ENCODE data around the gene PRRC2C.
"Not testable (repeated sequence)": the region's sequence is repeated elsewhere in the genome, so short reads cannot be mapped to it uniquely, and the experiment has no call there.

The PRRC2C gene

DNA sequence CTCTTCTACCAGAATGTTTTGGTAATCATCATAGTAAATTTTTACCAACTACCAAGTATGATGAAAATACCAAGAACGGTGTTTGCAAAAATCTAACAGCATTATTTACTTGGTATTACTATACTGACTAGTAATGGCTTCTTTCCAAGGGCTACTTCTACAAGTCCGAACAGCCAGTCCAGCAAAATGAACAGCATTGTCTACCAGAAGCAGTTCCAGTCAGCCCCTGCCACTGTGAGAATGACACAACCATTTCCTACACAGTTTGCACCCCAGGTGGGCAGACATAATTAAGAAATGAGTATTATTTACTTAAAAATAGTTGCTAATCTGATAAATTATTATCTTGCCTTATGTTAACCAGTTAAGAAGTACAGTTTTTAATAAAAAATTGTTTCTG, 102.9 kb downstream of the PRRC2C start:
- no peak for DNase-seq

DNA sequence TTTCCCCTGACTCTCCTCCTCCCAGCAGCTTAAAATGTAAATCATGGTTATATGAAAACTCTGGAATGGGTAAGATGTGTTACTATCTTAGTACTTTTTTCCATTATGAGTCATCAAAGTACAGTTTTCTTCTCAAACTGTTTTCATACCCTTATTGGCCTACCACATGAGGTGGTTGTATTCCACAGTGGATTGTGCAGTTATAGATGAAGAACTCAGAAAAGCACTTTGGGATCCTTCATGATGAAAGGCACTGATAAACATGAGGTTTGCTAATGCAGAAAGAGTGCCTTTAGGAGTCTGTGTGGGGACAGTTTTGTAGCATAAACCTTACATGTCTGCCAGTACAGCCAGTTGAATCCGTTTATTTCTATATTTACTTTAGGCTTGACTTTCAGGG, 104.7 kb downstream of the PRRC2C start:
- no peak for DNase-seq

- no peak for DNase-seq
Observed at GRCh38 chr1:171595324-171595723, 110.0 kb downstream of the PRRC2C start.

DNA sequence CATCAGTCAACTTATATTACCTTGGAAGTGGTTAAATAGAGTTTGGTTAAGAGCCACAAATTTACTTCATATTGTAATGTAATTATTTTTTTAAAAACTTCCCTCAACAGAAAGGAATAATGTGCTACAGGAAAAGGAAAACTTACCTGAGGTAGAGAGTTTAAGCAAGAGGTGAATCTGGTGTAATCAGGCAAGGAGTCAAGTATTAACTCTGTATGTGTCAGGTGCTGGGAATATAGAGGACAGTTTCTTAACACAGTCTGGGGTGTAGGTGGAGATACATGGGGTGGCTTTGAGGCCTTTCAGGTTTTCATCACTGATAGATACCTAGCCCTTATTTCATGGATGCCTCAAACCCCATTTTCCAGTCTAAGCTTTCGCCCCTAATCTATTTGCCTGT, 110.8 kb downstream of the PRRC2C start:
- DNase-seq = no peak

DNA sequence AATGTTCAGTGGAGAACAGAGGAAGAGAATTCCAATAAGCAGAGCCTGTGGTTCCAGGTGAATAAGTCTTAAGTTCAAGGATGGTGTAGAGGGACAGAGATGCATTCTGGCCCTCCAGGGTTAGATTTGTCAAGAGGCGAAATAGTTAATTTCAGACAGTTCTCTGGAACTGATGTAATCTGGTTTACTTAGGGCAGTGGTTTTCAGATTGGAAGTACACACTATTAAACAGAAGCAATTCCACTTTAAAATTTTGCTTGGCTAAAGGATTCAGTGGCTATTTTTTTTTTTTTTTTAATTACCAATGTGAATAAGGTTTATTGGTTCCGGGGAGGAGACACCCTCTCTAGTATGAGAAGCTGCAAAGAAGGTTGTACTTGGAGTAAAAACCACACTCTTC, 111.4 kb downstream of the PRRC2C start:
- DNase-seq = no peak

- no peak for DNase-seq
Observed at GRCh38 chr1:171597203-171597602, 111.9 kb downstream of the PRRC2C start.

DNA sequence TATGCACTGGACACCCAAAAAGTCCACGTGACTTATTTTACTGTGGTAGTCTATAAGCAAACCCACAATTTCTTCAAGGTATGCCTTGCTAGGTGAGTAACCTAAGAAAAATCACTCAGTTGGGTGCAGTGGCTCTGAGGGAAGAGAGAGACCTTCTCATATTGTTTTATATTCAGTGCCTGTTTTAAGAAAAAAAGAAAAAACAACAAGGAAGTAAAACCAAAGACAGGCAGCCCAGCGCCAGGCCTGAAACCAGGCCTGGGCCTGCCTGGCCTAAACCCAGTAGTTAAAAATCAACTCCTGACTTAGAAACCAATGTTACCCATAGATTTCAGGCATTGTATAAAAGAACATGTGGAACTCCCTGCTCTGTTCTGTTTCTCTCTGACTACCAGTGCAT, 115.0 kb downstream of the PRRC2C start:
- DNase-seq = not testable (repeated sequence)

DNA sequence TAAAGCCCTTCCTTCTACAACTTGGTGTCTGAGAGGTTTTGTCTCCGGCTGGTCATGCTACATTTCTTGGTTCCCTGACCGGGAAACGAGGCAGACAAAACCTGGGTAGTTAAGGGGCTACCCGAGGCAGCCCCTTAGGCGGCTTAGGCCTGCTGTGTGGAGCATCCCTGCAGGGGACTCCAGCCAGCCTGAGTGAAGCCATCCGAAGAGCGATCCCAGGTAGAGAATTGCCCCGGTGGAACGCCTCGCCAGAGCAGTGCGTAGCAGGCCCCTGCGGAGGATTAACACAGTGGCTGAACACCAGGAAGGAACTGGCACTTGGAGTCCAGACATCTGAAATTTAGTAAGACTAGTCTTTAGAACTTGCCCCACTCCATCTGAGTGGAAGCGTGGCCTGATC, 115.5 kb downstream of the PRRC2C start:
- no peak for DNase-seq

GRCh38 chr1:171603042-171603441, 117.7 kb downstream of the PRRC2C start:
- not testable (repeated sequence) for DNase-seq

DNA sequence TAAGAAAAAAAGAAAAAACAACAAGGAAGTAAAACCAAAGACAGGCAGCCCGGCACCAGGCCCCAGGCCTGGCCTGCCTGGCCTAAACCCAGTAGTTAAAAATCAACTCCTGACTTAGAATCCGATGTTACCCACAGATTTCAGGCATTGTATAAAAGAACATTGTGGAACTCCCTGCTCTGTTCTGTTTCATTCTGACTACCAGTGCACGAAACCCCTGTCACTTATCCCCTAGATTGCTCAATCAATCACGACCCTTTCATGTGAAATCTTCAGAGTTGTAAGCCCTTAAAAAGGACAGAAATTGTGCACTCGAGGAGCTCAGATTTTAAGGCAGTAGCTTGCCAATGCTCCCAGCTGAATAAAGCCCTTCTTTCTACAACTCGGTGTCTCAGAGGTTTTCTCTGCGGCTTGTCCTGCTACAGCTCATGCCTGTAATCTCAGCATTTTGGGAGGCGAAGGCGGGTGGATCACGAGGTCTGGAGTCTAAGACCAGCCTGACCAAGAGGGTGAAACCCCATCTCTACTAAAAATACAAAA, 121.1 kb downstream of the PRRC2C start:
- no peak for DNase-seq

- no peak for DNase-seq
Observed at GRCh38 chr1:171610385-171610784, 125.1 kb downstream of the PRRC2C start.

DNA sequence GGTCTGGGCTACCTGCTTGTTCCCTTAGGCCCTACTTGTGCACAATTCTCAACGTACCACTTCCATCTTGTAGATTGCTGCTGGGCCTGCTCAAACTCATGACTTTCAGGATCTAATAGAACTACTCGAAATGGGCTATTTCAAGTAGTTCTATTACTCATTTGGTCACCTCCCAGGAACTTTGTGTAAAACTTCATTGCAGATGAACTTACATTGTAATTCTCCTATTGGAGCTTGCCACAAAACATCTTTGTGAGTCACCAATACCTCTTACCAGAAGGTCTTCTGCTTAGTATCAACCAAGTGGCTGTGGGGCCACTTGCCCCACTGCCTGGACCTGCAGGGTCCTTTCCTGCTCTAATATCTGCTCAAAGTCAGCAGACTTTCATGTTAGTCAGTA, 126.0 kb downstream of the PRRC2C start:
- DNase-seq = no peak

DNA sequence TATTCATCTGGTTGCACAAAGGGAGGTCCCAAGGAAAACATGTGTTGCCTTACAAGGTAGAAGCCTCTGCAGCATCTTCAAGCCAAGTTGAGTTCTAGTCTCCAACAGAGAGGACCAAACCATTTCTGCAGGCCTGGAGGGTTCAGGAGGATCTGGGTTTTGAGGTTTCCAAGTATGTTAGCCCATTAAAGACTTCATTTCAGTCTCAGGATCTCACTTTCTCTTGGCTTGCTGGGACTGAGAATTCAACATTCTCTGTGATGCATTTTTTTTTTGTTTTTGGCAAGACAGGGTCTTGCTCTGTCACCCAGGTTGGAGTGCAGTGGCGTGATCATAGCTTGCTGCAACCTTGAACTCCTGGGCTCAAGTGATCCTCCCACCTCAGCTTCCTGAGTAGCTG, 128.0 kb downstream of the PRRC2C start:
- no peak for DNase-seq

GRCh38 chr1:171615122-171615906, 130.0 kb downstream of the PRRC2C start:
- DNase-seq = not testable (repeated sequence)

DNA sequence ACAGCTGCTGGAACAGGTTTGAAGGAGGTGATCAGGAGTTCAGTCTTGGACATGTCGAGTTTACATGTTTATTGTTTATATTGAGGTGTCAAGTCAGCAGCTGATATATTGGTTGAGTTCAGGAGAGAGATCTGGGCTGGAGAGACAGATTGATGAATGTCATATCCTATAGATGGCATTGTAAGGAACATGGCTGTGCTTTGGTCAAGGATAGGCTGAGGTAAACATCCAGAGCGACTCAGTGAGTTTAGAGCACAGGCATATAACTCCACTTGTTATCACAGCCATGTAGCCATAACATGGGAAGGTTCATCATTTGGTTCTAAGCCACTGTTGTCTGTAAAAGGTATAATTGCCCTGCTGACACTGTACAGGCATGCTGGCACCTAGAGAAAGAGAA, 131.3 kb downstream of the PRRC2C start:
- DNase-seq = no peak

DNA sequence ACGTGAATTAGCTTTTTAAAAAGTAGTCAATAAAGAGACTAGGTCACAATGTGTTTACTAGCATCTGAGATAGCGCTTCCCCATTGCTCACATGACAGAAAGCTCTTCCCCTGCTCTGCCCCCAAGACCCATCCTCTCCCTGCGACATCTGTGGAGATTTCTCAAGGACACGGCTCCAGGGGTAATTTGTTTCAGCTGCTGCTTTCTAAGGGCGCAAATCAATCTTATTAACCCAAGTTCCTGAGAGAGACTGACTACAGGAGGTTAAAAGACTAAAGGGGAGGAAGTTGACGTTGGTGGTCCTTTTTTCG, 136.8 kb downstream of the PRRC2C start, which contains the start of gene MYOCOS:
TSS of gene MYOCOS (plus strand) at position 92 of the 311 bp plus-strand sequence. CDS start 1,641 bp downstream, outside the sequence.
- DNase-seq = no peak

GRCh38 chr1:171623651-171624331, 138.5 kb downstream of the PRRC2C start:
- DNase-seq = no peak

GRCh38 chr1:171625225-171625624, 139.9 kb downstream of the PRRC2C start:
- DNase-seq = no peak

GRCh38 chr1:171627020-171627419, 141.7 kb downstream of the PRRC2C start:
- DNase-seq = no peak

- no peak for DNase-seq
Observed at GRCh38 chr1:171628225-171628624, 142.9 kb downstream of the PRRC2C start.

DNA sequence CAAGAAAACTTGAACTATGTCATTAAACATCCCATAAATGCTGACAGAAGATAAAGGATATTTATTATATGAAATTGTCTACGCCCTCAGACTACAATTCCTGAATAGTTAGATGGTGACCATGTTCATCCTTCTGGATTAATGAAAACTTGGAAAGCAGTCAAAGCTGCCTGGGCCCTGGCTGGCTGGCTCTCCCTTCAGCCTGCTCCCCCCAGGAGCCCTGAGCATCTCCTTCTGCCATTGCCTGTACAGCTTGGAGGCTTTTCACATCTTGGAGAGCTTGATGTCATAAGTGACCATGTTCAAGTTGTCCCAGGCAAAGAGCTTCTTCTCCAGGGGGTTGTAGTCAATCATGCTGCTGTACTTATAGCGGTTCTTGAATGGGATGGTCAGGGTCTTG, 150.3 kb downstream of the PRRC2C start:
- DNase-seq = no peak

- DNase-seq = no peak
Observed at GRCh38 chr1:171636141-171636540, 150.8 kb downstream of the PRRC2C start.

- no peak for DNase-seq
Observed at GRCh38 chr1:171637928-171638576, 152.7 kb downstream of the PRRC2C start.

GRCh38 chr1:171640225-171640624, 154.9 kb downstream of the PRRC2C start:
- no peak for DNase-seq
